Activated CD4-positive, alpha-beta T cell treated with anti-CD3 and anti-CD28 coated beads, Interleukin-10, Interleukin-2, amounts not matched to agents 100 ng/mL and 50 ng/mL, durations not matched to agents 16 hours and 8 hours (primary cell): ENCODE results near the gene NCLN.
"Not testable (repeated sequence)": the region's sequence is repeated elsewhere in the genome, so short reads cannot be mapped to it uniquely, and the experiment has no call there.

Experiments used
- DNase-seq: peaks from one replicate; pipeline ENCODE4 v3.0.0-alpha.2; 2020

NCLN gene

GRCh38 chr19:3202346-3202745 lies 16.6 kb downstream of the NCLN start:
- DNase-seq: no peak

- not testable (repeated sequence) for DNase-seq
Observed at GRCh38 chr19:3202895-3203294, 17.2 kb downstream of the NCLN start.

GRCh38 chr19:3203805-3204645 lies 18.3 kb downstream of the NCLN start:
- DNase-seq: no peak

GRCh38 chr19:3204646-3205275 lies 19.0 kb downstream of the NCLN start:
- DNase-seq: no peak

- no peak for DNase-seq
Observed at GRCh38 chr19:3206216-3206953, 20.7 kb downstream of the NCLN start.

- DNase-seq: no peak
Observed at GRCh38 chr19:3207461-3208242, 21.9 kb downstream of the NCLN start.

GRCh38 chr19:3208317-3209207 lies 22.8 kb downstream of the NCLN start:
- no peak for DNase-seq

GRCh38 chr19:3210347-3211017 lies 24.8 kb downstream of the NCLN start:
- peak; percentile 82 for DNase-seq

- no peak for DNase-seq
Observed at GRCh38 chr19:3211191-3211590, 25.5 kb downstream of the NCLN start.

GRCh38 chr19:3213159-3213558 lies 27.4 kb downstream of the NCLN start:
- no peak for DNase-seq

GRCh38 chr19:3216874-3217273 lies 31.1 kb downstream of the NCLN start:
- DNase-seq: no peak

- DNase-seq: no peak
Observed at GRCh38 chr19:3220576-3220975, 34.8 kb downstream of the NCLN start.

GRCh38 chr19:3221576-3221975 lies 35.8 kb downstream of the NCLN start:
- not testable (repeated sequence) for DNase-seq

GRCh38 chr19:3222709-3223108 lies 37.0 kb downstream of the NCLN start:
- no peak for DNase-seq

GRCh38 chr19:3224346-3225168 lies 38.8 kb downstream of the NCLN start, which contains the start of gene CELF5:
TSS of gene CELF5 (plus strand) at chr19:3224661. CDS start at chr19:3224740, 79 bp downstream.
- peak; percentile 56 for DNase-seq

GRCh38 chr19:3225169-3225485 lies 39.4 kb downstream of the NCLN start:
- no peak for DNase-seq

- no peak for DNase-seq
Observed at GRCh38 chr19:3225677-3226093, 40.0 kb downstream of the NCLN start.

- DNase-seq: no peak
Observed at GRCh38 chr19:3227054-3227626, 41.4 kb downstream of the NCLN start.

GRCh38 chr19:3229346-3229743 lies 43.6 kb downstream of the NCLN start:
- no peak for DNase-seq
